ENCODE results near the gene ZIC4. TPM values are rescaled to one million over a fixed set of nuclear protein-coding genes. Genes with fewer than 3 reads are reported as not detected.
A peak's percentile ranks its signal among the peaks of the same experiment; 100 is the strongest.

ZIC4 gene
- total and polyA plus RNA-seq, 2 of the 8 experiments (the other 6 are each of a cell fraction or from before 2014, with no cell fraction given): 0.03 to 0.13 TPM

DNA sequence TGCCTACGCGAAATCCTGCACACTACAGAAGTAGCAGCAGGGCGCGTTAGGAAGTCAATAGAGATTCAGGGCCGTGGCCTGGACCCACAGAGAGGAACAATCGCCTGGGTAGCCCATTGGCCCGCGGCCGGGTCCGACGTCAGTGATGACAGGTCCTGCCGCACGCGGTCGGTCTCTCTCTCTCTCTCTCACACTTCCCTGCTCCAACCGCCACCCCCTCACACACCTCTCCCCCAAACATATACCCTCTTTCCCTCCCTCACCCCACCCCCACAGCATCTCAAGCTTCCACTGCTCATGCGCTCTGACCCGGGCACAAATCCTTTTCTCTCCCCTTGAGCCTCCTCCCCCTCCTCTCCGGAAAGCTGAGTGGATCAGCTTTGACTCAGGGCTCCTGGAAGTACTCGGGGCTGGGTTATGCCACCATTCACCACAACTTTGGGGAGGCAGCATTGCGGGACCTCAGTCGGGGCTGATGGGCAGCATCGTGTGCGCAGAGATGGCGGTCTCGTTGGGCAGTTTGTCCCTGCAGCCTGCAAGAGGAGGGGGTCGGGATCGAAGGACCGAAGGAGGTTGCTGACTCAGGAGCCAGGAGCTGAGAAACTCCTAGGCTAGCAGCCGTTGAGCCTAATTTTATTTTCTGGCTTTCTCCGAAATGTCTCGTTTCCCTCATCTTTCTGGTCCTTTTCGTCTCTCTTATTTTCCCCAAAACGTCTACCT is 9.0 kb downstream of the ZIC4 start:
- Histone ChIP-seq H3K79me2 (ENCODE audit: control insufficient read depth in 1 of 2, insufficient read depth in 2 of 2, low read length in 2 of 2) (no peaks in the 10 kb centered on the region), H3K23ac (ENCODE audit: insufficient read length) (no peak overlapping the region), H3K56ac (replicated peaks; ENCODE audit: insufficient read length, low read depth, low read length) (no peak overlapping the region), H3K4me1 (replicated peaks in 1 of 4; ENCODE audit: control insufficient read depth in 3 of 4, insufficient read depth in 4 of 4, low read length in 3 of 4) (peaks cover 8 to 43% (median 22%) of the 10 kb centered on the region in 4 experiments), H3K27ac (ENCODE audit: low read depth, low read length) (no peak overlapping the region), H2AFZ (ENCODE audit: low read length) (peak overlapping the region; percentile 69), H3K18ac (ENCODE audit: extremely low read depth, low read length) (peak overlapping the region; percentile 88), H4K20me1 (replicated peaks in 1 of 2; ENCODE audit: control insufficient read depth in 1 of 2, insufficient read depth in 2 of 2, low read length in 2 of 2) (peaks cover 0 to 7% of the 10 kb centered on the region in 2 experiments), H3K9ac (replicated peaks in 1 of 4; ENCODE audit: extremely low read depth in 1 of 4, low read depth in 3 of 4, low read length in 3 of 4) (peak overlapping the region in 3 of 4 experiments; percentile 43 to 74 (median 62); a peak in 6 of 7 replicates), H3K36me3 (ENCODE audit: control insufficient read depth in 2 of 4, insufficient read depth in 4 of 4, low read length in 3 of 4) (no peaks in the 10 kb centered on the region), H2BK15ac (ENCODE audit: low read length) (no peak overlapping the region), H3K23me2 (ENCODE audit: low read depth, low read length) (peaks cover 20% of the 10 kb centered on the region), H2BK20ac (ENCODE audit: low read length) (peak overlapping the region; percentile 89; the same call in 1 of the 2 replicates), H4K91ac (replicated peaks; ENCODE audit: insufficient read length, low read length) (peak overlapping the region; percentile 58), H3K79me1 (ENCODE audit: low read depth, low read length) (no peaks in the 10 kb centered on the region; the same call in 1 of the 2 replicates), H3K9me3 (ENCODE audit: insufficient read depth in 2 of 2, low read depth in 1 of 2, low read length in 1 of 2) (no peaks in the 10 kb centered on the region), H3K4ac (replicated peaks; ENCODE audit: insufficient read length, low read depth, low read length) (no peak overlapping the region), H2BK12ac (ENCODE audit: low read depth, low read length) (peak overlapping the region; percentile 94), H2AK5ac (ENCODE audit: low read depth, low read length) (no peak overlapping the region; the same call in 1 of the 2 replicates), H4K8ac (ENCODE audit: extremely low read depth, insufficient read depth, low read length) (peak overlapping the region; percentile 89; the same call in 1 of the 2 replicates), H3K27me3 (replicated peaks in 1 of 4; ENCODE audit: control insufficient read depth in 3 of 4, extremely low read depth in 1 of 4, insufficient read depth in 3 of 4, low read length in 3 of 4) (peaks cover 44 to 85% (median 78%) of the 10 kb centered on the region in 4 experiments), H2BK120ac (replicated peaks; ENCODE audit: low read depth, low read length) (no peak overlapping the region), H3K14ac (ENCODE audit: insufficient read length) (no peak overlapping the region), H3K4me3 (ENCODE audit: extremely low read depth in 1 of 4, insufficient read depth in 2 of 4, low read depth in 3 of 4, low read length in 4 of 4) (peak overlapping the region; percentile 36 to 68 (median 52)), H3K4me2 (ENCODE audit: insufficient read depth in 1 of 2, low read depth in 2 of 2, low read length in 2 of 2) (peak overlapping the region; percentile 77 to 95), H4K5ac (ENCODE audit: insufficient read length, low read depth, low read length) (peak overlapping the region; percentile 10), H2BK5ac (ENCODE audit: low read depth, low read length) (peak overlapping the region; percentile 89; the same call in 1 of the 2 replicates)
- POLR2A ChIA-PET (ENCODE audit: partially characterized antibody): interaction anchor here (0.7 to 3.1 kb wide), 13 partner anchors 11 to 42 kb away, joined by 3 to 24 read pairs (median 4); no protein-coding TSS in a partner anchor
- 3% methylated on average over 23 of the region's 34 CpGs; no CpG with 5 or more reads in 1 of the 2 experiments for WGBS, 2 experiments (ENCODE audit: extremely low coverage in 1 of 2, insufficient coverage in 1 of 2, insufficient read length in 1 of 2, insufficient replicate concordance in 2 of 2, low coverage in 1 of 2, low lambda C conversion rate in 2 of 2, missing lambda C conversion rate in 1 of 2)
- CTCF ChIA-PET (ENCODE audit: partially characterized antibody): interaction anchor here (0.7 to 27.3 kb wide), 18 partner anchors 9 to 265 kb away, joined by 3 to 485 read pairs (median 4); partner anchors contain the start of gene ZIC4
- DNase-seq (ENCODE audit: low read depth in 1 of 2, low spot score in 2 of 2) (peak in 1 of 2 experiments; percentile 83), FAIRE-seq (peak; percentile 19)
- TF ChIP-seq TBP (IDR thresholded peaks at IDR 0.05; ENCODE audit: low read depth, low read length) (0 out of 2 replicates have a peak, but pooled peaks have one; percentile 15), RXRA (IDR thresholded peaks at IDR 0.05; ENCODE audit: insufficient read depth, low read depth, low read length) (no peak), YY1 (IDR thresholded peaks at IDR 0.05; ENCODE audit: low read depth, low read length) (peak; percentile 27; the same call in 1 of the 2 replicates), CREB1 (IDR thresholded peaks at IDR 0.05) (peak; percentile 93), CEBPB (IDR thresholded peaks at IDR 0.05; ENCODE audit: low read depth, low read length) (no peak), CTBP2 (IDR thresholded peaks at IDR 0.05; ENCODE audit: borderline replicate concordance, insufficient read depth, insufficient read length, low read length) (peak; percentile 13), FOSL1 (IDR thresholded peaks at IDR 0.05; ENCODE audit: insufficient read depth, low read depth, low read length) (no peak)
- TF ChIP-seq, protein P1, sequence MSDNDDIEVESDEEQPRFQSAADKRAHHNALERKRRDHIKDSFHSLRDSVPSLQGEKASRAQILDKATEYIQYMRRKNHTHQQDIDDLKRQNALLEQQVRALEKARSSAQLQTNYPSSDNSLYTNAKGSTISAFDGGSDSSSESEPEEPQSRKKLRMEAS (IDR thresholded peaks at IDR 0.05): peak; percentile 95
- TF ChIP-seq, protein P2, sequence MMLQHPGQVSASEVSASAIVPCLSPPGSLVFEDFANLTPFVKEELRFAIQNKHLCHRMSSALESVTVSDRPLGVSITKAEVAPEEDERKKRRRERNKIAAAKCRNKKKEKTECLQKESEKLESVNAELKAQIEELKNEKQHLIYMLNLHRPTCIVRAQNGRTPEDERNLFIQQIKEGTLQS (IDR thresholded peaks at IDR 0.05; ENCODE audit: insufficient read depth, low read depth, low read length): no peak
- TF ChIP-seq, protein P3, sequence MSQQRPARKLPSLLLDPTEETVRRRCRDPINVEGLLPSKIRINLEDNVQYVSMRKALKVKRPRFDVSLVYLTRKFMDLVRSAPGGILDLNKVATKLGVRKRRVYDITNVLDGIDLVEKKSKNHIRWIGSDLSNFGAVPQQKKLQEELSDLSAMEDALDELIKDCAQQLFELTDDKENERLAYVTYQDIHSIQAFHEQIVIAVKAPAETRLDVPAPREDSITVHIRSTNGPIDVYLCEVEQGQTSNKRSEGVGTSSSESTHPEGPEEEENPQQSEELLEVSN (IDR thresholded peaks at IDR 0.05): peak; percentile 78

Data from H1 (cell line).